K562 (cell line): ENCODE results near the gene PTBP3.

Experiments used
- DIDO1 ChIP-seq: fragments of 450-650 bp; IDR thresholded peaks from 2 replicates; pipeline ENCODE4 v1.6.1; 2016; ENCODE audit warnings: low read depth, missing biosample characterization, missing genetic modification characterization
- HMG20B ChIP-seq: fragments of 250-450 bp; sonication (Bioruptor Pico); IDR thresholded peaks from 2 replicates; pipeline ENCODE4 v1.5.0; 2021; ENCODE audit warnings: mild to moderate bottlenecking
- KLF10 ChIP-seq: fragments of 250-450 bp; sonication (Bioruptor Pico); IDR thresholded peaks from 2 replicates; pipeline ENCODE4 v1.6.1; 2021; ENCODE audit warnings: matching md5 sums
- NFYB ChIP-seq: IDR thresholded peaks from 2 replicates; pipeline ENCODE4 v1.6.1; 2011; ENCODE audit warnings: mild to moderate bottlenecking, moderate library complexity; ENCODE audit not compliant: insufficient read length; ENCODE audit errors: extremely low read depth
- POLR2A ChIP-seq: fragments of 450-650 bp; conservative IDR thresholded peaks from 2 replicates; pipeline ENCODE4 v1.6.1; 2016
- POLR2H ChIP-seq: IDR thresholded peaks from 2 replicates; pipeline ENCODE4 v1.6.1; 2016; ENCODE audit warnings: missing genetic modification characterization, low read depth, mild to moderate bottlenecking, control low read depth, missing compliant biosample characterization, moderate library complexity
- TAF1 ChIP-seq: IDR thresholded peaks from 2 replicates; pipeline ENCODE4 v1.6.1; 2011; ENCODE audit warnings: mild to moderate bottlenecking, low read length, moderate library complexity; ENCODE audit not compliant: insufficient read depth, control insufficient read depth, severe bottlenecking; ENCODE audit errors: extremely low read depth
- ZBTB17 ChIP-seq: fragments of 450-650 bp; formaldehyde crosslinking; IDR thresholded peaks from 2 replicates; pipeline ENCODE4 v1.4.0; 2020; ENCODE audit warnings: mild to moderate bottlenecking
- ZEB2 ChIP-seq: fragments of 450-650 bp; IDR thresholded peaks from 2 replicates; pipeline ENCODE4 v1.6.1; 2016
- ZNF274 ChIP-seq: IDR thresholded peaks from 2 replicates; pipeline ENCODE4 v1.6.1; 2011; ENCODE audit warnings: low read depth, mild to moderate bottlenecking, low read length, moderate library complexity, borderline replicate concordance
- TF ChIP-seq, protein P1 (sequence below), 3 experiments: IDR thresholded peaks in 2 of 3; conservative IDR thresholded peaks in 1 of 3; 2 replicates each; pipeline ENCODE4 v1.5.1; 2011 to 2012; ENCODE audit warnings: low read length in 3 of 3, mild to moderate bottlenecking in 3 of 3, control low read depth in 2 of 3, improper control_type of control experiment in 1 of 3, inconsistent platforms in 1 of 3, low read depth in 1 of 3, mixed read lengths in 1 of 3, moderate library complexity in 1 of 3; ENCODE audit not compliant: insufficient read depth in 2 of 3
- TF ChIP-seq, protein P2 (sequence below): sonication (generic); formaldehyde crosslinking; IDR thresholded peaks from 2 replicates; pipeline ENCODE4 v1.8.0; 2022; ENCODE audit warnings: mild to moderate bottlenecking, low read depth, missing genetic modification reagents
- TF ChIP-seq, protein P3 (sequence below): fragments of 250-450 bp; sonication (Bioruptor Pico); IDR thresholded peaks from 2 replicates; pipeline ENCODE4 v1.9.0; 2021; ENCODE audit warnings: mild to moderate bottlenecking

GRCh38 chr9:112187404-112187803 lies 146.0 kb downstream of the PTBP3 start:
- TF ChIP-seq POLR2H (tag) (no peak), TAF1 (no peak), KLF10 (no peak), NFYB (no peak), HMG20B (CRISPR knock-in tag) (no peak), ZEB2 (no peak), ZNF274 (no peak), POLR2A (no peak), ZBTB17 (CRISPR knock-in tag) (no peak), DIDO1 (tag) (no peak)
- TF ChIP-seq, protein P1, sequence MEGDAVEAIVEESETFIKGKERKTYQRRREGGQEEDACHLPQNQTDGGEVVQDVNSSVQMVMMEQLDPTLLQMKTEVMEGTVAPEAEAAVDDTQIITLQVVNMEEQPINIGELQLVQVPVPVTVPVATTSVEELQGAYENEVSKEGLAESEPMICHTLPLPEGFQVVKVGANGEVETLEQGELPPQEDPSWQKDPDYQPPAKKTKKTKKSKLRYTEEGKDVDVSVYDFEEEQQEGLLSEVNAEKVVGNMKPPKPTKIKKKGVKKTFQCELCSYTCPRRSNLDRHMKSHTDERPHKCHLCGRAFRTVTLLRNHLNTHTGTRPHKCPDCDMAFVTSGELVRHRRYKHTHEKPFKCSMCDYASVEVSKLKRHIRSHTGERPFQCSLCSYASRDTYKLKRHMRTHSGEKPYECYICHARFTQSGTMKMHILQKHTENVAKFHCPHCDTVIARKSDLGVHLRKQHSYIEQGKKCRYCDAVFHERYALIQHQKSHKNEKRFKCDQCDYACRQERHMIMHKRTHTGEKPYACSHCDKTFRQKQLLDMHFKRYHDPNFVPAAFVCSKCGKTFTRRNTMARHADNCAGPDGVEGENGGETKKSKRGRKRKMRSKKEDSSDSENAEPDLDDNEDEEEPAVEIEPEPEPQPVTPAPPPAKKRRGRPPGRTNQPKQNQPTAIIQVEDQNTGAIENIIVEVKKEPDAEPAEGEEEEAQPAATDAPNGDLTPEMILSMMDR (IDR thresholded peaks at IDR 0.05 in 2 of 3, conservative IDR thresholded peaks at IDR 0.05 in 1 of 3; ENCODE audit: insufficient read depth in 2 of 3, low read depth in 1 of 3, low read length in 3 of 3): no peak
- TF ChIP-seq, protein P2, sequence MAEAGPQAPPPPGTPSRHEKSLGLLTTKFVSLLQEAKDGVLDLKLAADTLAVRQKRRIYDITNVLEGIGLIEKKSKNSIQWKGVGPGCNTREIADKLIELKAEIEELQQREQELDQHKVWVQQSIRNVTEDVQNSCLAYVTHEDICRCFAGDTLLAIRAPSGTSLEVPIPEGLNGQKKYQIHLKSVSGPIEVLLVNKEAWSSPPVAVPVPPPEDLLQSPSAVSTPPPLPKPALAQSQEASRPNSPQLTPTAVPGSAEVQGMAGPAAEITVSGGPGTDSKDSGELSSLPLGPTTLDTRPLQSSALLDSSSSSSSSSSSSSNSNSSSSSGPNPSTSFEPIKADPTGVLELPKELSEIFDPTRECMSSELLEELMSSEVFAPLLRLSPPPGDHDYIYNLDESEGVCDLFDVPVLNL (CRISPR knock-in tag): no peak
- TF ChIP-seq, protein P3, sequence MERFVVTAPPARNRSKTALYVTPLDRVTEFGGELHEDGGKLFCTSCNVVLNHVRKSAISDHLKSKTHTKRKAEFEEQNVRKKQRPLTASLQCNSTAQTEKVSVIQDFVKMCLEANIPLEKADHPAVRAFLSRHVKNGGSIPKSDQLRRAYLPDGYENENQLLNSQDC (CRISPR knock-in tag): no peak
